Caco-2 (cell line): ENCODE results near the gene MX2. TPM values are rescaled to one million over a fixed set of nuclear protein-coding genes. Genes with fewer than 3 reads are reported as not detected.

Experiments used
- BruUV-seq: library from RNA; stranded (reverse); fragments of 400-500 nt; replicated peaks from 2 replicates; lab custom pipeline; 2021; lab: Mats Ljungman, UMichigan
- CTCF ChIA-PET: fragments of 300-600 bp; sonication (Branson Sonifier 250); formaldehyde crosslinking; loops from one replicate; lab custom pipeline; 2022; ENCODE audit warnings: antibody characterized with exemption; lab: Charles Lee
- POLR2A ChIA-PET: fragments of 300-600 bp; sonication (Branson Sonifier 250); formaldehyde crosslinking; loops from one replicate; lab custom pipeline; 2022; ENCODE audit warnings: antibody characterized with exemption; lab: Charles Lee
- DNase-seq, 2 experiments: peaks; one replicate each; pipeline versions ENCODE4 v3.0.0 to v3.0.0-alpha.2; 2020 to 2022
- H3K27me3 ChIP-seq: replicated peaks from 2 replicates; pipeline ENCODE4 v1.6.0; 2011; ENCODE audit warnings: low read length; ENCODE audit not compliant: control insufficient read depth, insufficient read depth
- H3K36me3 ChIP-seq: 2 replicates; pipeline ENCODE4 v1.5.1; 2011; ENCODE audit warnings: low read length; ENCODE audit not compliant: control insufficient read depth, insufficient read depth
- H3K4me1 ChIP-seq: fragments of 250-450 bp; sonication (Bioruptor Pico); 2 replicates; pipeline ENCODE4 v1.5.1; 2020; ENCODE audit warnings: mild to moderate bottlenecking
- H3K4me3 ChIP-seq: 2 replicates; pipeline ENCODE4 v1.5.1; 2011; ENCODE audit warnings: low read depth, mild to moderate bottlenecking, control low read depth, low read length
- H3K9me3 ChIP-seq: fragments of 250-450 bp; sonication (Bioruptor Pico); 2 replicates; pipeline ENCODE4 v1.5.1; 2020; ENCODE audit warnings: mild to moderate bottlenecking, moderate library complexity
- H3K27ac Mint-ChIP-seq: one replicate; pipeline ENCODE4 v1.8.0; 2022; ENCODE audit warnings: mixed read lengths; ENCODE audit not compliant: unreplicated experiment
- H3K27me3 Mint-ChIP-seq: one replicate; pipeline ENCODE4 v1.8.0; 2022; ENCODE audit warnings: mixed read lengths; ENCODE audit not compliant: insufficient read depth, unreplicated experiment
- H3K36me3 Mint-ChIP-seq: one replicate; pipeline ENCODE4 v1.8.0; 2022; ENCODE audit warnings: mild to moderate bottlenecking, mixed read lengths; ENCODE audit not compliant: insufficient read depth, unreplicated experiment
- H3K4me1 Mint-ChIP-seq: one replicate; pipeline ENCODE4 v1.8.0; 2022; ENCODE audit warnings: low read depth, mixed read lengths; ENCODE audit not compliant: unreplicated experiment
- H3K4me3 Mint-ChIP-seq: one replicate; pipeline ENCODE4 v1.8.0; 2022; ENCODE audit warnings: mild to moderate bottlenecking, moderate library complexity, mixed read lengths; ENCODE audit not compliant: unreplicated experiment
- H3K9me3 Mint-ChIP-seq: one replicate; pipeline ENCODE4 v1.8.0; 2022; ENCODE audit warnings: mixed read lengths; ENCODE audit not compliant: unreplicated experiment
- CTCF ChIP-seq, 2 experiments: fragments of 200-600 bp in 1 of 2; IDR thresholded peaks; 1 replicate in 1 of 2; 2 replicates in 1 of 2; pipeline versions ENCODE4 v1.5.1 to v1.8.0; 2011 to 2022; ENCODE audit warnings: antibody characterized with exemption in 1 of 2, control low read depth in 1 of 2, inconsistent platforms in 1 of 2, low read depth in 1 of 2, low read length in 1 of 2, mild to moderate bottlenecking in 1 of 2, moderate library complexity in 1 of 2; ENCODE audit not compliant: insufficient read depth in 1 of 2, severe bottlenecking in 1 of 2, unreplicated experiment in 1 of 2
- intact Hi-C: fragments of 100-400 bp; cut with micrococcal nuclease; formaldehyde crosslinking; loops from one replicate; pipeline ENCODE4 v1.10.0; 2022; ENCODE audit not compliant: unreplicated experiment
- total RNA-seq: library from RNA; stranded (reverse); gene quantifications from 2 replicates; pipeline ENCODE4 v1.2.3, GENCODE V29; 2022

Gene MX2
- total RNA-seq, 1 experiment from 2014 or later: 0.84 TPM

GRCh38 chr21:41444703-41445464, 83.1 kb downstream of the MX2 start:
- ChIA-PET POLR2A (no interaction called here), CTCF (no interaction called here)
- no peak overlapping the region for H3K4me3 Mint-ChIP-seq
- no TSS peak for BruUV-seq
- intact Hi-C loops: no loop called here
- H3K27ac Mint-ChIP-seq: no peak overlapping the region
- no peak for DNase-seq
- peaks cover 17% of the 10 kb centered on the region for H3K36me3 Mint-ChIP-seq
- Histone ChIP-seq H3K4me1 (peaks cover 18% of the 10 kb centered on the region), H3K4me3 (no peak overlapping the region), H3K9me3 (peaks cover 5% of the 10 kb centered on the region; the same call in 1 of the 2 replicates), H3K27me3 (no peaks in the 10 kb centered on the region), H3K36me3 (no peaks in the 10 kb centered on the region)
- no peaks in the 10 kb centered on the region for H3K9me3 Mint-ChIP-seq
- TF ChIP-seq CTCF (IDR thresholded peaks at IDR 0.05; ENCODE audit: insufficient read depth in 1 of 2, low read depth in 1 of 2, low read length in 1 of 2, severe bottlenecking in 1 of 2, unreplicated experiment in 1 of 2): no peak
- peaks cover 14% of the 10 kb centered on the region for H3K4me1 Mint-ChIP-seq
- no peaks in the 10 kb centered on the region for H3K27me3 Mint-ChIP-seq

- no TSS peak for BruUV-seq
- ChIA-PET CTCF (no interaction called here), POLR2A (no interaction called here)
- Histone ChIP-seq H3K36me3 (no peaks in the 10 kb centered on the region), H3K4me1 (peaks cover 18% of the 10 kb centered on the region), H3K4me3 (no peak overlapping the region), H3K27me3 (no peaks in the 10 kb centered on the region), H3K9me3 (peaks cover 5% of the 10 kb centered on the region; the same call in 1 of the 2 replicates)
- no peak for DNase-seq
- intact Hi-C loops: no loop called here
- no peak for TF ChIP-seq CTCF (IDR thresholded peaks at IDR 0.05; ENCODE audit: insufficient read depth in 1 of 2, low read depth in 1 of 2, low read length in 1 of 2, severe bottlenecking in 1 of 2, unreplicated experiment in 1 of 2)
- Mint-ChIP-seq H3K4me3 (no peak overlapping the region), H3K36me3 (peaks cover 17% of the 10 kb centered on the region), H3K4me1 (peaks cover 14% of the 10 kb centered on the region), H3K27me3 (no peaks in the 10 kb centered on the region), H3K27ac (peak overlapping the region; percentile 72), H3K9me3 (no peaks in the 10 kb centered on the region)
Measured at GRCh38 chr21:41445465-41445862, 83.6 kb downstream of the MX2 start.

GRCh38 chr21:41446586-41446985, 84.8 kb downstream of the MX2 start:
- peaks cover 17% of the 10 kb centered on the region for H3K36me3 Mint-ChIP-seq
- TF ChIP-seq CTCF (IDR thresholded peaks at IDR 0.05; ENCODE audit: insufficient read depth in 1 of 2, low read depth in 1 of 2, low read length in 1 of 2, severe bottlenecking in 1 of 2, unreplicated experiment in 1 of 2): no peak
- H3K27ac Mint-ChIP-seq: peak overlapping the region; percentile 72
- no peaks in the 10 kb centered on the region for H3K27me3 Mint-ChIP-seq
- no peaks in the 10 kb centered on the region for H3K27me3 ChIP-seq
- ChIA-PET CTCF (no interaction called here), POLR2A (interaction anchor here (0.6 kb wide), 1 partner anchor 130 kb away, joined by 5 read pairs; the partner anchor contains the start of gene FAM3B)
- intact Hi-C loops: loop anchor here (2.0 kb wide), 1 partner anchor 80 kb away; no protein-coding TSS in a partner anchor
- no peaks in the 10 kb centered on the region for H3K9me3 Mint-ChIP-seq
- H3K4me1 ChIP-seq: peaks cover 18% of the 10 kb centered on the region
- no peak overlapping the region for H3K4me3 Mint-ChIP-seq
- H3K9me3 ChIP-seq: peaks cover 5% of the 10 kb centered on the region; the same call in 1 of the 2 replicates
- DNase-seq: peak; percentile 70 to 72
- peaks cover 14% of the 10 kb centered on the region for H3K4me1 Mint-ChIP-seq
- no TSS peak for BruUV-seq
- no peaks in the 10 kb centered on the region for H3K36me3 ChIP-seq
- H3K4me3 ChIP-seq: no peak overlapping the region
